Measurements from ENCODE around the gene PPP1R1C. TPM values are rescaled to one million over a fixed set of nuclear protein-coding genes. Genes with fewer than 3 reads are reported as not detected.
"Not testable (repeated sequence)": the region's sequence is repeated elsewhere in the genome, so short reads cannot be mapped to it uniquely, and the experiment has no call there.

PPP1R1C gene
- 0.51 TPM in 1 of 2 replicates, not detected in the other for total RNA-seq
- 0.23 TPM for polyA plus RNA-seq (2012)

GRCh38 chr2:181985632-181986205, at the start of gene PPP1R1C:
PPP1R1C (plus strand) TSS chr2:181985853; CDS start chr2:181986111, 258 bp downstream.
- DNase-seq (ENCODE audit: low read depth): no peak

GRCh38 chr2:181937473-181937872, 48.2 kb upstream of the PPP1R1C start:
- no peak for DNase-seq (ENCODE audit: low read depth)

DNA sequence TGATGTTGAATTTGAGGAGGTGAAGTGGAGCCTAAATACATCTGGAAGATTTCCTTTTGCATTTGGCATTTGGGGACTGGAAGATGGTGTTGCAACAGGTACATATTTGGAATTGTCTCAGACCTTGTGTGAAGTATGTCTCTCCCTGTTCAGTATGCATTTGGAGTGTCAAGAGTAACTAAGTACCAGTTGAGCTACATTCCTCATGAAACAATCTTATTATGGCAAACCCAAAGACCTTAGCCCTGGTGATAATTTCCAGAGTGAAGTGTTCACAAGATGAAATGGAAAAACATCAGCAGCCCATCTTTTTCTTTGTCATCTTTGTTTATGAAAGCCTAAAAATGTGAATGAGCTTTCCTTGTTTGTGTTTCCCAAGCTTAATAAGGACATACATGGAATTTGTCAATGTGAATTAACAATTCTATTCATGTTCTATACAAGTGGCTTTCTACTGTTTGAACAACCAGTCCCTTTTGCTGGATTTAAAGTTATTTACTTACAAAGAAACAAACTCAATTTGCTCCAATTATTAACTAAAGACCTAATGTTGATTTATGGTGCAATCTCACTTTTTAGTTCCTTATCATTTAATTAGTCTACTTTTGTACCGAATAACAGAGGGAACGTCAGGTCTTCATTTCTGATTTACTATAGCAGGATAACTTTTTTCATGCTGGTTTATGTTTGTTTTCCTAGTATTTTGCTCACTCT, 42.1 kb upstream of the PPP1R1C start:
- DNase-seq (ENCODE audit: low read depth): no peak

- no peak for DNase-seq (ENCODE audit: low read depth)
These were observed 41.3 kb upstream of the PPP1R1C start for GRCh38 chr2:181944164-181944913.

- DNase-seq (ENCODE audit: low read depth): no peak
These were observed 40.8 kb upstream of the PPP1R1C start for GRCh38 chr2:181944914-181945291.

DNA sequence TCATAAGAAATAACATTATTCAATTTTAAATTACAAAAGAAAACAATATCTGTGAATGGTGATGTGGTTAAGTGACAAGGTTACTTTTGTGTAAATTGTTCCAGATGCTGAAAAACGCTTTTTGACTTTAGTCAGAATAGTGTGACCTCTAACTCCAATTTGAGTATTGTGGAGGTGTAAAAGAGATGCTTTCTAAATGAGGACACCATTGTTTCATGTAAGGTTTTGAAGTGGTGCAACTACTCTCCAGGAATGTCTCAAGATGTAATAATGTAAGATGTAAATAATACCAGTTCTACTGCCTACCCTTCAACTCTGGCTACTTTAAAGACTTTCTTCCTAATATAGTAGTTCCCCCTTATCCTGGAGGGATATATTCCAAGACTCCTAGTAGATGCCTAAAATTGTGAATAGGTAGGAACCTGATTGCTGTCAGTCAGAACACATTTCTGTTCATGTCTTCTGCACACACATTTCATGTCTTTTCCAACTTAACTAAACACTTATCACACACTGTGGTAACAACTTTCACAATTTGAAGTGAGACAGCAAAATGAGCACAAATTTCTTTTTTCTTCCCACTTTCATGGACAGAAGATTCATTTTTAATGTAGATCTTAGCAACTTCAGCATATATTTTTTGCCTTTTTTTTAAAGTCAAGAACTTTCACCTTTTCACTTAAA, 39.1 kb upstream of the PPP1R1C start:
- DNase-seq (ENCODE audit: low read depth): no peak

DNA sequence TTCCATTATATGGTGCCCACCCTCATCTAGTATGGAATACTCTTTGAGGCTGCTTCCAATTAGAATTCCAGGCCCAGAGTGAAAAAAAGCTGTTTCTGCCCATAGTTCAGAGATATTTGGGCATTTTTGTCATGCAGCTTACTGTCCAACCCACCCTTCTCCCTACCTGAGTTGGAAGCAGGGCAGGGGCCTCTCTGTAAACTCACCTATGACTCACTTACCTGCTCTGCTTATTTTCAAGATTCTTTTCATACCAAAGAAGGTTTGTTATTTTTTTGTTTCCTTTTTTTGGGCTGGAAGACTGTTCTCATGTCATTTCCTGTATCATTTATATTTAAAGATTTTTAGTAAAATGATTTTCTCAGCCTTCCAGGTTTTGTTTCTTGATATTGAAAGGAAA, 38.4 kb upstream of the PPP1R1C start:
- DNase-seq (ENCODE audit: low read depth): no peak

- DNase-seq (ENCODE audit: low read depth): peak; percentile 57
These were observed 37.4 kb upstream of the PPP1R1C start for GRCh38 chr2:181948227-181948626.

DNA sequence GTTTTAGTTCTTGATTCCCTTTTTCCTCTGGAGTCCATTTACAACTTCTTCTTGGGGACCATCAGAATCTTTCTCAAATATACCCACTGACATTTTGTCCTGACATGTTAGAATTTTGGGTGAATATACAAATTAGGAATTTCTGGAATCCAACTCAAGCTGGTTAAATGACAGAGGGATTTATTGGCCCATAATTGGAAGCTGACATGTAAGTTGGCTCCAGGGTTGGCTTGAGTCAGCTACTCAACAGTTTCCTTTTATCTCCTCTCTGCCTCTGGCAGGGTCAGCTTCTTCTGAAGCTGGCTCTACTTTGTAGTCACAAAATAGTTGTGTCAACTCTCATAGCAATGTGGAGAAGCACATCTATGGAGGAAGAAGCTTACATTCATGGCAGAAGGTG, 36.6 kb upstream of the PPP1R1C start:
- DNase-seq (ENCODE audit: low read depth): no peak

GRCh38 chr2:181952404-181953226, 33.0 kb upstream of the PPP1R1C start:
- DNase-seq (ENCODE audit: low read depth): no peak

- peak; percentile 47 for DNase-seq (ENCODE audit: low read depth)
These were observed 31.6 kb upstream of the PPP1R1C start for GRCh38 chr2:181953881-181954537.

- no peak for DNase-seq (ENCODE audit: low read depth)
These were observed 31.1 kb upstream of the PPP1R1C start for GRCh38 chr2:181954538-181954883.

DNA sequence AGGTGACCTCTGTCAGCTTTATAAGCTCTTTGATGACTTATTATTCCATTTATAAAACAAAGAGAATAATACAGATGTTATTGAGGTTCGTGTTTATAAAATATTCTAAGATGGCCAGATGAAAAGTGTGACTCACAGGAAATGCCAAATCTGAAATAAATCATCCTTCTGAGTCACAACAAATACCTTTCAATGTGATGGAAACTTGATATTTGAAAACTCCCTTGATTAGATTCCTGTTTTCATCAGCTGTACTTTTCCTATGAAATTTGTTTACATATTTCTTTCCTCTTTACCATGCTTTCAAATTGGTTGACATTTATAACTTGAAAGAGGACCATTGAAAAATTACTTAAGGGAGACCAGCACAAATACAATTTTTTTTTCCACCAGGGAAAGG, 30.6 kb upstream of the PPP1R1C start:
- DNase-seq (ENCODE audit: low read depth): peak; percentile 42

- not testable (repeated sequence) for DNase-seq (ENCODE audit: low read depth)
These were observed 29.8 kb upstream of the PPP1R1C start for GRCh38 chr2:181955866-181956265.

- no peak for DNase-seq (ENCODE audit: low read depth)
These were observed 28.0 kb upstream of the PPP1R1C start for GRCh38 chr2:181957668-181958067.

- DNase-seq (ENCODE audit: low read depth): no peak
These were observed 26.9 kb upstream of the PPP1R1C start for GRCh38 chr2:181958726-181959125.

DNA sequence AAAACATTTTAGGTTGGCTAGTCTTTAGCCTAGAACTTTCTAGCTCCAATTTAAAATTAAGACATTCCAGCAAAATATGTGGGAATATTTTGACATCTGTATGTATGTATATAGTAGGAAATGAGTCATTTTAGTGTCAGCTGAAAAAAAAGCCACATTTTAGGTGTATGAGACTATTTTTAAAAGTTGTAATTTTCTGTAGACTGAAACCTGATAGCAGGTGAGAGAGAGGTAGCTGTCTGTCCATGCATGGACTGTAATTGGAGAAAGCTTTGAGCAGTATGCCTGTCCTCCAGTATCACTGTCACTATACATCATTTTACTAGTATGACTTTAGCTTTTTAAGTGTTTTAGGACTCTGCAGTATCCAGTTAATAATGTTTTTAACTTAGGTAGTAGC, 26.1 kb upstream of the PPP1R1C start:
- DNase-seq (ENCODE audit: low read depth): no peak

GRCh38 chr2:181961167-181961566, 24.5 kb upstream of the PPP1R1C start:
- not testable (repeated sequence) for DNase-seq (ENCODE audit: low read depth)

DNA sequence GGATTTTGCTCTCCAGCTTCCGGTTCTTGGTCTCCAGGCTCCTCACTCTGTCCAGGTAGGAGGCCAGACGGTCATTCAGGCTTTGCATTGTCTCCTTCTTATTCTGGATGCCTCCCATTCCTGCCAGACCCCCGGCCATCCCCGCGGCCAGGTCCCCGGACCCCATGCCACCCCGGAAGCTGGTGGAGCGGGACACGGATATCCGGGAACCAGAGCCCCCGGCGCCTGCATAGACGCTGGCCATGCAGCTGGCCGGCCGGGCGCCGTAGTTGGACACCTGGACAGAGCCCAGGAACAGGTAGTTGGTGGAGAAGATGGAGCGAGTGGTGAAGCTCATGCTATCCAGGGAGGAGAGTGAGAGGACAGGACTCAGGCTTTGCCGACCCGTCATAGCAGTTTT, 23.5 kb upstream of the PPP1R1C start:
- no peak for DNase-seq (ENCODE audit: low read depth)

DNA sequence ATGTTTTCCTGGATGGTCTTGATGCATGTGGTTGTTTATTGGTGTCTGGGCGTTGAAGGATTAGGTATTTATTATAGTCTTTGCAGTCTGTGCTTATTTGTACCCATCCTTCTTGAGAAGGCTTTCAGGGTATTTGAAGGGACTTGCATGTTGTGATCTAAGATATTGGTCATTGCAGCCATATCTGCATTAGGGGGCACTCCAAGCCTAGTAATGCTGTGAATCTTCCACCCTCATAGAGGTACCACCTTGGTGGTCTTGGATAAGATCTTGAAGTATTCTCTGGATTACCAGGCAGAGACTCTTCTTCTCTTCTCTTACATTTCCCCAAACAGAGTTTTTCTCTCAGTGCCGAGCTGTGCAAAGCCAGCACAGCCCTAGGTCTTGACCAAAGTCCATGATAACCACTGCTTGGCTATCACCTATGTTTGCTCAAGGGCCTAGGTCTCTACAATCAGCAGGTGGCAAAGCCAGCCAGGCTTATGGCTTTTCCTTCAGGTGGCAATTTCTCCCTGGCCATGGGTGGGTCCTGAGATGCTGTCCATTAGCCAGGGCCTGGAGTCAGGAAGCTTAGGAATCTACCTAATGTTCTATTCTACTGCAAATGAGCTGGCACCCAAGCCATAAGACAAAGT, 15.4 kb upstream of the PPP1R1C start:
- no peak for DNase-seq (ENCODE audit: low read depth)

Measured in myocyte (in vitro differentiated cells).